Measurements from ENCODE around the gene U2AF1L4. TPM values are rescaled to one million over a fixed set of nuclear protein-coding genes. Genes with fewer than 3 reads are reported as not detected.
A peak's percentile ranks its signal among the peaks of the same experiment; 100 is the strongest.

The U2AF1L4 gene
- total RNA-seq, 3 donors from 2014 or later, result 18.9 to 25.2 (median 19.4) TPM

GRCh38 chr19:35722897-35723296, 22.3 kb downstream of the U2AF1L4 start:
- peaks cover 42% of the 10 kb centered on the region for H3K36me3 Mint-ChIP-seq (ENCODE audit: insufficient read depth)
- H3K27me3 Mint-ChIP-seq (ENCODE audit: low read depth), result no peaks in the 10 kb centered on the region
- no peaks in the 10 kb centered on the region for H3K9me3 Mint-ChIP-seq
- H3K4me1 Mint-ChIP-seq (ENCODE audit: low read depth), result peaks cover 14% of the 10 kb centered on the region
- no peak overlapping the region for H3K4me3 Mint-ChIP-seq
- ATAC-seq, result no peak
- no peak for DNase-seq

- no peak for DNase-seq
- Mint-ChIP-seq H3K27me3 (ENCODE audit: low read depth) (no peaks in the 10 kb centered on the region), H3K9me3 (no peaks in the 10 kb centered on the region), H3K36me3 (ENCODE audit: insufficient read depth) (peaks cover 42% of the 10 kb centered on the region), H3K4me1 (ENCODE audit: low read depth) (peaks cover 14% of the 10 kb centered on the region), H3K4me3 (no peak overlapping the region)
- no peak for ATAC-seq
Observed at GRCh38 chr19:35722461-35722860, 22.8 kb downstream of the U2AF1L4 start.

GRCh38 chr19:35721374-35721773, 23.8 kb downstream of the U2AF1L4 start:
- ATAC-seq, result no peak
- Mint-ChIP-seq H3K4me3 (no peak overlapping the region), H3K9me3 (no peaks in the 10 kb centered on the region)

GRCh38 chr19:35720648-35721047, 24.6 kb downstream of the U2AF1L4 start:
- H3K9me3 Mint-ChIP-seq, result no peaks in the 10 kb centered on the region
- no peaks in the 10 kb centered on the region for H3K27me3 Mint-ChIP-seq (ENCODE audit: low read depth)
- DNase-seq (no peak), ATAC-seq (no peak)
- H3K4me1 Mint-ChIP-seq (ENCODE audit: low read depth), result peaks cover 25% of the 10 kb centered on the region
- H3K4me3 Mint-ChIP-seq, result no peak overlapping the region
- peaks cover 36% of the 10 kb centered on the region for H3K36me3 Mint-ChIP-seq (ENCODE audit: insufficient read depth)

More at GRCh38 chr19:35721374-35721773, 23.8 kb downstream of the U2AF1L4 start:
- H3K27me3 Mint-ChIP-seq (ENCODE audit: low read depth), result no peaks in the 10 kb centered on the region
- peaks cover 42% of the 10 kb centered on the region for H3K36me3 Mint-ChIP-seq (ENCODE audit: insufficient read depth)
- H3K4me1 Mint-ChIP-seq (ENCODE audit: low read depth), result peaks cover 17% of the 10 kb centered on the region
- DNase-seq, result no peak

GRCh38 chr19:35720163-35720524, 25.1 kb downstream of the U2AF1L4 start:
- Mint-ChIP-seq H3K4me3 (peak overlapping the region; percentile 2), H3K4me1 (ENCODE audit: low read depth) (peaks cover 25% of the 10 kb centered on the region), H3K36me3 (ENCODE audit: insufficient read depth) (peaks cover 31% of the 10 kb centered on the region), H3K27me3 (ENCODE audit: low read depth) (no peaks in the 10 kb centered on the region), H3K9me3 (no peaks in the 10 kb centered on the region)
- DNase-seq, result no peak
- ATAC-seq, result no peak

GRCh38 chr19:35719402-35720162, 25.6 kb downstream of the U2AF1L4 start:
- peak overlapping the region; percentile 90 for H3K4me3 Mint-ChIP-seq
- H3K27me3 Mint-ChIP-seq (ENCODE audit: low read depth), result no peaks in the 10 kb centered on the region
- no peak for DNase-seq
- no peaks in the 10 kb centered on the region for H3K9me3 Mint-ChIP-seq
- peaks cover 27% of the 10 kb centered on the region for H3K36me3 Mint-ChIP-seq (ENCODE audit: insufficient read depth)
- no peak for ATAC-seq
- H3K4me1 Mint-ChIP-seq (ENCODE audit: low read depth), result peaks cover 30% of the 10 kb centered on the region

- DNase-seq (peak; percentile 50), ATAC-seq (peak; percentile 0 to 2)
- H3K27me3 Mint-ChIP-seq (ENCODE audit: low read depth), result no peaks in the 10 kb centered on the region
- peak overlapping the region; percentile 90 for H3K4me3 Mint-ChIP-seq
- no peaks in the 10 kb centered on the region for H3K9me3 Mint-ChIP-seq
- peaks cover 41% of the 10 kb centered on the region for H3K4me1 Mint-ChIP-seq (ENCODE audit: low read depth)
- peaks cover 25% of the 10 kb centered on the region for H3K36me3 Mint-ChIP-seq (ENCODE audit: insufficient read depth)
Observed at GRCh38 chr19:35718345-35719041, 26.7 kb downstream of the U2AF1L4 start.

GRCh38 chr19:35717665-35718344, 27.4 kb downstream of the U2AF1L4 start, which contains the start of gene KMT2B:
Gene KMT2B (plus strand): TSS chr19:35718003. CDS start chr19:35718019, 16 bp downstream.
- Mint-ChIP-seq H3K4me1 (ENCODE audit: low read depth) (peaks cover 45% of the 10 kb centered on the region), H3K4me3 (peak within 1 kb of the TSS; percentile 91), H3K9me3 (no peaks in the 10 kb centered on the region)

GRCh38 chr19:35716801-35717664, 28.2 kb downstream of the U2AF1L4 start:
- H3K27me3 Mint-ChIP-seq (ENCODE audit: low read depth), result no peaks in the 10 kb centered on the region
- peaks cover 14% of the 10 kb centered on the region for H3K36me3 Mint-ChIP-seq (ENCODE audit: insufficient read depth)
- H3K4me1 Mint-ChIP-seq (ENCODE audit: low read depth), result peaks cover 53% of the 10 kb centered on the region
- peak overlapping the region; percentile 91 for H3K4me3 Mint-ChIP-seq
- ATAC-seq (peak; percentile 76 to 79), DNase-seq (peak; percentile 95)
- H3K9me3 Mint-ChIP-seq, result no peaks in the 10 kb centered on the region

More at GRCh38 chr19:35717665-35718344, 27.4 kb downstream of the U2AF1L4 start, which contains the start of gene KMT2B:
- ATAC-seq (peak; percentile 1 to 41), DNase-seq (no peak)
- Mint-ChIP-seq H3K27me3 (ENCODE audit: low read depth) (no peaks in the 10 kb centered on the region), H3K36me3 (ENCODE audit: insufficient read depth) (peaks cover 20% of the 10 kb centered on the region)

- peaks cover 56% of the 10 kb centered on the region for H3K4me1 Mint-ChIP-seq (ENCODE audit: low read depth)
- H3K27me3 Mint-ChIP-seq (ENCODE audit: low read depth), result no peaks in the 10 kb centered on the region
- ATAC-seq (no peak), DNase-seq (no peak)
- peaks cover 14% of the 10 kb centered on the region for H3K36me3 Mint-ChIP-seq (ENCODE audit: insufficient read depth)
- no peaks in the 10 kb centered on the region for H3K9me3 Mint-ChIP-seq
- peak overlapping the region; percentile 91 for H3K4me3 Mint-ChIP-seq
Observed at GRCh38 chr19:35715981-35716800, 29.0 kb downstream of the U2AF1L4 start.

GRCh38 chr19:35715355-35715809, 29.8 kb downstream of the U2AF1L4 start:
- Mint-ChIP-seq H3K36me3 (ENCODE audit: insufficient read depth) (peaks cover 14% of the 10 kb centered on the region), H3K9me3 (no peaks in the 10 kb centered on the region), H3K4me3 (peak overlapping the region; percentile 91), H3K4me1 (ENCODE audit: low read depth) (peaks cover 63% of the 10 kb centered on the region), H3K27me3 (ENCODE audit: low read depth) (no peaks in the 10 kb centered on the region)
- DNase-seq, result no peak
- no peak for ATAC-seq

- DNase-seq (no peak), ATAC-seq (no peak)
- H3K9me3 Mint-ChIP-seq, result no peaks in the 10 kb centered on the region
- peaks cover 11% of the 10 kb centered on the region for H3K36me3 Mint-ChIP-seq (ENCODE audit: insufficient read depth)
- no peaks in the 10 kb centered on the region for H3K27me3 Mint-ChIP-seq (ENCODE audit: low read depth)
- H3K4me1 Mint-ChIP-seq (ENCODE audit: low read depth), result peaks cover 64% of the 10 kb centered on the region
- peak overlapping the region; percentile 91 for H3K4me3 Mint-ChIP-seq
Observed at GRCh38 chr19:35714601-35715354, 30.4 kb downstream of the U2AF1L4 start.

All from activated T-cell treated with anti-CD3 and anti-CD28 coated beads, Interleukin-2, amount 50 U/mL, for 4 hours (primary cell).